Dedifferentiated amniotic fluid mesenchymal stem cell (primary cell): ENCODE results near the gene KRTAP10-2.
"Not testable (repeated sequence)": the region's sequence is repeated elsewhere in the genome, so short reads cannot be mapped to it uniquely, and the experiment has no call there.

Experiments
- DNase-seq: peaks from one replicate; pipeline ENCODE4 v3.0.0-alpha.2; 2016; ENCODE audit errors: extremely low spot score

Gene KRTAP10-2

DNA sequence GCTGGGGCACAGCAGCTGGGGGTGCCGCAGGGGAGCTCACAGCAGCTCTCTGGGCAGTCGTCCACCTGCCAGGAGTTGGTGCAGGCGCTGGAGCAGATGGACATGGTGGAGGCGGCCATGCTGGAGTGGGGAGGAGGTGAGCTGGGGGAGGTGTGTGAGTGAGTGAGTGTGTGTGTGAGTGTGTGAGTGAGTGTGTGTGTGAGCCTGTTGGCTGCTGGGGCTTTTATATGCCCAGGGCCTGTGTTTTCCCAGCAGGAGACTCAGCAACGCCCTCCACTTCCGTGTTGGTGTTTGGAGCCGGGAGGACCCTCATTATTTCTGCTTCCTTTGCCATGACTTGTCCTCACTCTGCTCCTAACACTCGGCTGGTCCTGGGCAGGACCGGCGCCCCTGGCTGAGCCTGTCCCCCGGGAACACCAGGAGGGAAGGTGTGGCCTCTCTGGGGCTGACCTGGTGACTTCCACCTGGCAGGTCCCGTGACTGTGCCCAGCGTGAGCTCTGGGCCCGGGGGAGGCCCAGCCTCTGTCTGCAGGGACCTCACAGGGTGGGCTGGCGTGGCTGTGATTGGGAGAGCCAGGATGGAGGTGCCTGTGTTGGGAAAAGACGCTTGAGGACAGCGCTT is at the start of gene KRTAP10-2:
KRTAP10-2 (minus strand) TSS at position 166 of the 622 bp plus-strand sequence; CDS start at position 119, 47 bp downstream.
- DNase-seq, result no peak

DNA sequence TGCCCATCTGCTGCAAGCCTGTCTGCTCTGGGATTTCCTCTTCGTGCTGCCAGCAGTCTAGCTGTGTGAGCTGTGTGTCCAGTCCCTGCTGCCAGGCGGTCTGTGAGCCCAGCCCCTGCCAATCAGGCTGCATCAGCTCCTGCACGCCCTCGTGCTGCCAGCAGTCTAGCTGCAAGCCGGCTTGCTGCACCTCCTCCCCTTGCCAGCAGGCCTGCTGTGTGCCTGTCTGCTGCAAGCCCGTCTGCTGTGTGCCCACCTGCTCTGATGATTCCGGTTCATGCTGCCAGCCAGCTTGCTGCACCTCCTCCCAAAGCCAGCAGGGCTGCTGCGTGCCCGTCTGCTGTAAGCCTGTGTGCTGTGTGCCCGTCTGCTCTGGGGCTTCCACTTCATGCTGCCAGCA is 49.8 kb upstream of the KRTAP10-2 start:
- DNase-seq, result not testable (repeated sequence)

DNA sequence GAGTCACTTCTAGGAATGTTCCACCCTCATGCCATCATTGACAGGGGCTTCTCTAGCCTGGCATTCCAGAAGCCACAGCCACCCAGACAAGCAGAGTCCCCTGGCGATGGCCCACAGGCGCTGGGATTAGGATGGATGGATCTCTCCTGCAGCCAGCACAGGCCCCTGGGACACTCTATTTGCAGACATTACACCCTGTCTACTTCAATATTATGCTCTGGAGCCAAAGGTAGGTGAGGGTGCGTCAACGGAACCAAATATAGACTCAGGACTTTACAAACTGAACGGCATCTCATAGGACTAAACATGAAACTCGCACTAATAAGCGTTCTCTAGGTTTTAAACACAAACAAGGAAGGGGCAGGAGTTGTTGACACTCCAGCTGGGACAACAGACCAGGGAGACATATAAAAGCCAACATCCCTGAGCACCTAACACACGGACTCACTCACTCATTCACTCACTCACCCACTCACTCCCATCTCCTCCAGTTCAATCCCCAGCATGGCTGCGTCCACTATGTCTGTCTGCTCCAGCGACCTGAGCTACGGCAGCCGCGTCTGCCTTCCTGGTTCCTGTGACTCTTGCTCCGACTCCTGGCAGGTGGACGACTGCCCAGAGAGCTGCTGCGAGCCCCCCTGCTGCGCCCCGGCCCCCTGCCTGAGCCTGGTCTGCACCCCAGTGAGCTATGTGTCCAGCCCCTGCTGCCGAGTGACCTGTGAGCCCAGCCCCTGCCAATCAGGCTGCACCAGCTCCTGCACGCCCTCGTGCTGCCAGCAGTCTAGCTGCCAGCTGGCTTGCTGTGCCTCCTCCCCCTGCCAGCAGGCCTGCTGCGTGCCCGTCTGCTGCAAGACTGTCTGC is 49.0 kb upstream of the KRTAP10-2 start, which contains the start of gene KRTAP10-7:
KRTAP10-7 (plus strand) TSS at position 480 of the 861 bp plus-strand sequence; CDS start at position 505, 25 bp downstream.
- not testable (repeated sequence) for DNase-seq

DNA sequence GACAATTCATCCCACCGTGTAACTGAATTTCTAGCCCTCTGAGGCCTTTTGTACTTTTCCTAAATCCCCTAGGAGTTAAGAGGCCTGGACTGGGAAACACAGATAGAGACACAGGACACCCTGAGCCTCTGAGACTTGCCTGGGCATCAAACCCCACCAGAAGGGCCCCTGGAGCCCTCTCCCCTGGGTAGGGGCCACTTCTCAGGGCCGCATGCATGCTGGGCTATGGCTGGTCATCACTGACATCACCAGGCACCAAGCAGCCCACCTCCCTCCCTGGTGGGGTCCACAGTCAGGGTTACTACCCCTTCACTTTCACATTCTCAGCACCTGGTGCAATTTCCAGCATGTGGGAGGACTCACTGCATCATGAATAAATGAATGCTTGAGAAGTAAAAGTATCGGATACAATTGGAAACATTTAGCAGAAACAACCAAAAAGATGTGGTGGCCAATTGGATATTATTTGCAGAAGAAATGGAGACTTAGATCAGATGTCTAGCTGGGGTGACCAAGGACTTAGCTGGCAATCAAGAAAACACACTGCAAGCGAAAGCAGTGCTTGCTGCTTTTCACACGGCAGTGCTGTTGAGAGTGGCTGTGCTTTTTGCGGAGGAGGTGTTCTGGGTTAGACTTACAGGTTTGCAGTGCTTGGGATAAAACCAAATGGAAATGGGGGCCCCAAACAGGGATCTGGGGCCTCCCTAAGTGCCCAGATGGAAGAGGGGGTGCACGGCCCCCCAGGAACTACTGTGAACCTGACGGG is 48.1 kb upstream of the KRTAP10-2 start:
- DNase-seq, result no peak

DNA sequence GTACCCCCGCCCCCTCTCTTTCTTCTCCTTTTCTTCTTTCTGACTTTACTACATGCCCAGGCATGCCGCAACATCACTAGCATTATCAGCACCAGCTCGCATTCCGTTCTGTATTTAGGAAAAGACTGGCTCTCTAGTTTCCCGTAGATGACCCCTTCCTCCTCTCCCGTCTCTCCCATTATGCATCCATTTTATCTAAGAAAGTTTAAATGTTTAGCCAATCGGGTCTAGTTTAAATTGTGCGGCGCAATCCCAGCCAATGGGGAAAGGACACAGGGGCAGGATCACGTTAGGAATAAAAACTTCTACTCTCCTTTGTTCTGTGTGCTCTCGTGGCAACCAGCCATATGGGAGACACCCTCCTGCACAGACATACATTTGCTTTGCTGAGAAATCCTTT is 46.8 kb upstream of the KRTAP10-2 start:
- no peak for DNase-seq

- no peak for DNase-seq
Observed at GRCh38 chr21:44596068-44596725, 44.9 kb upstream of the KRTAP10-2 start.

GRCh38 chr21:44595524-44595923 is 44.2 kb upstream of the KRTAP10-2 start:
- DNase-seq, result no peak

- DNase-seq, result no peak
Observed at GRCh38 chr21:44594406-44594916, 43.2 kb upstream of the KRTAP10-2 start.

DNA sequence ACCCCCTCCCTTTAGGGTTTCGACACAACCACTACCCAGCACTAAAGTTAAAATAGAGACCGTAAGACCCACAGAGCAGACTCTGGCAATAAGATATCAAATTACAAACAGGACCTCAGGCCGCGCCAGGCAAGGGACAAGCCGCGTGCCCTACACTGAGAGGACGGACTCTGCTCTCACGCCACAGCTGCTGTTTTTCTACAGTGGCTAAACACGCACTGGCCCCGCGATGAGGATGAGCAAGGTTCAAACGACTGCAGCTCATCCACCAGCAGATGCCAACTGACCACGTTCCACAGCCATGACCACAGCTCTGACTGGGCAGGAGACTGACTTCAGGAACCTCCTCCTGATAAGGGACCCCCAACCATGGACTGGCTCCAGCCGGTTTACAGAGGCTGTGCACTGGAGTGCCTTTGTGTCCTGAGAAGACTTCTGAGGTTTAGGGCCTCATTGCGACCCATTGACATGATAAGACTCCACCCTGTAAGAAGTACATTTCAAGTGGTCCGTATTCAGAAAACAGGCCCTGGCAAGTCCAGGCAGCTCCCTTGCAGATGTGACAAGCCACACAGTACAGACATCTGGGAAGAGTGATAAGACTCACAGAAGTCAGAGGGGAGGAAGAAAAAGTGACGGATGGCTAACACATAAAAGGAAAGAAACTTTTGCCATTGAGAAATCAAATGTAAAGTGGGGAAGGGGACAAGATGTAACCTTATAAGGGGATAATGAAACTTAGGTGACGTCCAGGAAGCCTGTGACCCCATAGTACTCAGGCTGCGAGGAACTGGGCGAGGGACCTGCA is 42.5 kb upstream of the KRTAP10-2 start:
- no peak for DNase-seq

- DNase-seq, result no peak
Observed at GRCh38 chr21:44592446-44593311, 41.4 kb upstream of the KRTAP10-2 start, which contains the start of gene KRTAP10-6. TSS of gene KRTAP10-6 (minus strand) at chr21:44592505. CDS start at chr21:44592484, 21 bp downstream.

DNA sequence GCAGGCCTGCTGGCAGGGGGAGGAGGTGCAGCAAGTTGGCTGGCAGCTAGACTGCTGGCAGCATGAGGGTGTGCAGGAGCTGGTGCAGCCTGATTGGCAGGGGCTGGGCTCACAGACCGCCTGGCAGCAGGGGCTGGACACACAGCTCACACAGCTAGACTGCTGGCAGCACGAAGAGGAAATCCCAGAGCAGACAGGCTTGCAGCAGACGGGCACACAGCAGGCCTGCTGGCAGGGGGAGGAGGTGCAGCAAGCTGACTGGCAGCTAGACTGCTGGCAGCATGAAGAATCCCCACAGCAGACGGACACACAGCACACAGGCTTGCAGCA is 40.5 kb upstream of the KRTAP10-2 start:
- DNase-seq, result not testable (repeated sequence)

DNA sequence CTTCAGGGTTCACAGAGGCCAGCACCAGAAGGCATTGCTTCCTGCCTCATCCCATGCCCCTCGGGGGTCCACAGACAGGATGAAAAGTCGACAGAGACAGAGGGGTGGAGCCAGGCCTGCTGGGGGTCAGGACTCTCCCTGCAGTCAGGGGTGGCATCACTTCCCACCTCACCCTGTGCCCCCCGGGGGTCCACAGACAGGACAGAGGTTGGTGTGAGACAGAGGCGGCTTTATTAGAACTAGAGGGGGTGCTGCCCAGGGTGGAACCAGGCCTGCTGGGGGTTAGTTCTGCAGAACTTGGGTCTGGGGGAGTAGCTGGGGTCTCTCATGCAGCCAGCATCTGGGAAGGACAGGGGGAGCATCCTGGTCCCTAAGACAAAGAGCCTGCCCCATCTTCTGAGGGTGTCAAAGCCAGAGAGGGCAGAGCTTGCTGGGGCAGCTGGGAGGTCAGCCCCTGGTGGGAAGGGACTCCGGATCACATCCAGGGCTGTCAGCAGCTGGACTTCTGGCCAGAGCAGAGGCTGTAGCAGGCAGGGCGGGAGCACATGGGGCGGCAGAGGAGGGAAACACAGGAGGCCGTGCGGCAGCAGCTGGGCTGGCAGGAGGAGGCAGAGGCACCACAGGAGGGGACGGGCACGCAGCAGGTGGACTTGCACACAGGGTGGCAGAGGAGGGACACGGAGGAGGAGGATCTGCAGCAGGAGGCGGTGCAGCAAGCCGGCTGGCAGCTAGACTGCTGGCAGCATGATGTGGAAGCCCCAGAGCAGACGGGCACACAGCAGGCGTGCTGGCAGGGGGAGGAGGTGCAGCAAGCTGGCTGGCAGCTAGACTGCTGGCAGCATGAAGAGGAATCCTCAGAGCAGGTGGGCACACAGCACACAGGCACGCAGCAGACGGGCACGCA is 39.8 kb upstream of the KRTAP10-2 start:
- not testable (repeated sequence) for DNase-seq

DNA sequence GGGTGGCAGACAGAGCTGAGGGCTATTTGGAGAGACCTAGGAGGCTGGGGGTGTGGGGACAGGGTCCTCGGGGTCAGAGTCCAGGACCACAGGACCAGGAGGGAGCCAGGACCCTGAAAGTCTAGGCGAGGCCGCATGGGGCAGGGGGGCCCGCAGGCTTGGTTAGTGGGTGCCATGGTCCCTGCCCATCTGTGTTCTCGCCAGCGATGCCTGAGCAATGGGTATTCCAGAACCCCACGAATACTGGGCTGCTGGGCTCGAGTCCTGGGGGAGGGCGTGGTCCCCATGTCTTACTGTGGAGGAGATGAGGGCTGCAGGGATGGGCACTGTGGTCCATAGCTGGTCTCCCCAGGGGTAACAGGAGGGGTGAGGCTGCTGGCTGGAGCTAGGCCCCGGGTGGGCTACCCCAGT is 39.0 kb upstream of the KRTAP10-2 start:
- no peak for DNase-seq

DNA sequence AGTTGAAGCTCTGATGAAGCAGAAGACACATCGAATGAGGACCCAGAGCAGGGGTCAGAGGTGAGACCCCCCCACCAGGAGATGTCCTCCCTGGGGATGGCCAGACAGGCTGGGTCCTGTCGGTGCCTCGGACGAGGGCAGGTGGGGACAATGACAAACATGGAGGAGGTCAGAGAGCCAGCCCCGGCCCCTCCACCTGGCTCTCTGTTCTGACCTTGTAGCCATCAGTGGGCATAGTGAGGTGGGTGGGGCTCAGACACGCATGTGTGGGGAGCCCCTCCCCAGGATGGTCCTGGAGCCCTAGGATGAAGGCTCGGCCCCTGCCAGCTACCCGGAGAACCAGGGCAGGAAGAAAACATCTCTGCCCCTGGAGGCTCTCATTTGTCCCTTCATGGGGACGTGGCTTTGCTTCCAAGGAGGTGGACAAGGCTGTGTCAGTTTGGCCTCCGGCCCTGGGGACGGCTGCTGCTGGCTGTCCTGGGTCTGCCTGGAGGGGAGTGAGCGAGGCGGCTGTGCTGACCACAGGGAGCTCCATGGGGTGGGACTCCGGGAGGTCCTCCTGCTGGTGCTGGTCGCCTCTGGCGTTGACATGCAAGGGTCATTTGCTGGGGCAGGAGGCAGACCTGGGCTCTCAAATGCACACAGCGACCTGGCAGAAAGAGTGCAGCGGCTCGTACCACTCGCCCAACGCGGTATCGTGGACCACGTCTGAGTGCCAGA is 38.4 kb upstream of the KRTAP10-2 start:
- no peak for DNase-seq

DNA sequence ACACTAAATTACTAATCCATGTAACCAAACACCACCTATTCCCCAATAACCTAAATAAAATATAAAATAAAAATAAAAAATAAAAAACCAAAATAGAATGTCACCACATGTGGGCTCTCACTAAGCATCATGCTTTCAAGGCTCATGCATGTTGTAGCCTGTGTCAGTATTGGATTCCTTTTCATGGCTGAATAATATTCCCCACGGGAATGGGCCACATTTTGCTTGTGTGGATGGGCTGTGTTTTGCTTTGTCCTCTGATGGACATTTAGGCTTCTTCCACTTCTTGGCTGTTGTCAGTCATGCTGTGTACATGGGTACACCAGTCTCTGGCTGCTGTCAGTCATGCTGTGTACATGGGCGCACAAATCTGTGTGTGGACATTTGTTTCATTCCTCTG is 37.8 kb upstream of the KRTAP10-2 start:
- DNase-seq, result no peak

DNA sequence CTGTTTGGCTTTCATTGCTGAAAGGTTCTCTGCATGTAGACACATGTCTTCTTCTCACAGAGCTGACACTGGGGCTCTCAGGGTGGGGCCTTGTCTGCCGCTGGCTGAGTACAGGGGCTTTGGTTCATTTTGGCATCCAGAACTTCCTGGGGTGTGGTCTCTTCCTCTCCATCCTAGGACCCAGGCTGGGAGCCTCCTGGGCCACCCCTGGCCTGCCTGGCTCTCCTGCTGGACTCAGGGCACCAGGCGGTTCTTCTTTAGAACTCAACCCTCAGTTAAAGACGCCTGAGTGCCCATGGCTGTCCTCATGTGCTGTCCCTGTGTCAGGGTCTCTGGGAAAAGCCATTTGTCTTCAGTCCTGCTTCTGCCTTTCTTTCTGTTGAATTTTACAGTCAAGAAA is 34.6 kb upstream of the KRTAP10-2 start:
- DNase-seq, result no peak

GRCh38 chr21:44583800-44584147 is 32.5 kb upstream of the KRTAP10-2 start:
- no peak for DNase-seq
